SJCRH30 (cell line): ENCODE data around the gene CCL24. TPM values are rescaled to one million over a fixed set of nuclear protein-coding genes. Genes with fewer than 3 reads are reported as not detected.
A peak's percentile ranks its signal among the peaks of the same experiment; 100 is the strongest.
"Not testable (repeated sequence)": the region's sequence is repeated elsewhere in the genome, so short reads cannot be mapped to it uniquely, and the experiment has no call there.

ENCODE experiments used
- DNase-seq, 2 experiments: peaks; one replicate each; pipeline ENCODE4 v3.0.0-alpha.2; 2015 to 2020
- H3K27ac ChIP-seq: fragments of 250-450 bp; sonication (Bioruptor Pico); 2 replicates; pipeline ENCODE4 v1.5.1; 2020; ENCODE audit warnings: mild to moderate bottlenecking, moderate library complexity
- H3K27me3 ChIP-seq: fragments of 250-450 bp; sonication (Bioruptor Pico); 2 replicates; pipeline ENCODE4 v1.5.1; 2020; ENCODE audit warnings: mild to moderate bottlenecking, moderate library complexity
- H3K36me3 ChIP-seq: fragments of 250-450 bp; sonication (Bioruptor Pico); 2 replicates; pipeline ENCODE4 v1.5.1; 2020; ENCODE audit warnings: mild to moderate bottlenecking, moderate library complexity
- H3K4me1 ChIP-seq: fragments of 250-450 bp; sonication (Bioruptor Pico); 2 replicates; pipeline ENCODE4 v1.5.1; 2020; ENCODE audit warnings: mild to moderate bottlenecking, moderate library complexity
- H3K4me3 ChIP-seq: fragments of 250-450 bp; sonication (Bioruptor Pico); 2 replicates; pipeline ENCODE4 v1.5.1; 2020; ENCODE audit warnings: mild to moderate bottlenecking, moderate library complexity
- H3K9me3 ChIP-seq: fragments of 250-450 bp; sonication (Bioruptor Pico); replicated peaks from 2 replicates; pipeline ENCODE4 v1.5.1; 2020; ENCODE audit warnings: mild to moderate bottlenecking, moderate library complexity
- total RNA-seq: library from RNA; depleted of rRNA; stranded (reverse); fragments of >200 nt; shearing (Covaris generic); gene quantifications from 2 replicates; pipeline ENCODE4 v1.2.3, GENCODE V29; 2014

The CCL24 gene
- total RNA-seq, 1 experiment from 2014 or later, result not detected

GRCh38 chr7:75836798-75837197 lies 23.2 kb upstream of the CCL24 start:
- Histone ChIP-seq H3K27ac (no peak overlapping the region), H3K4me3 (no peak overlapping the region), H3K9me3 (no peaks in the 10 kb centered on the region), H3K27me3 (0 out of 2 replicates have a peak, but pooled peaks cover 5% of the 10 kb centered on the region), H3K36me3 (no peaks in the 10 kb centered on the region), H3K4me1 (no peaks in the 10 kb centered on the region)
- no peak for DNase-seq

GRCh38 chr7:75835688-75836285 lies 22.2 kb upstream of the CCL24 start:
- no peaks in the 10 kb centered on the region for H3K36me3 ChIP-seq
- no peak overlapping the region for H3K4me3 ChIP-seq
- H3K27ac ChIP-seq, result no peak overlapping the region
- DNase-seq, result no peak
- H3K27me3 ChIP-seq, result peaks cover 5% of the 10 kb centered on the region; the same call in 1 of the 2 replicates
- no peaks in the 10 kb centered on the region for H3K9me3 ChIP-seq
- no peaks in the 10 kb centered on the region for H3K4me1 ChIP-seq

- H3K4me3 ChIP-seq, H3K27me3 ChIP-seq, H3K27ac ChIP-seq, H3K36me3 ChIP-seq, H3K4me1 ChIP-seq, H3K9me3 ChIP-seq: not testable (repeated sequence)
- peak in 1 of 2 experiments; percentile 36 for DNase-seq
Measured at GRCh38 chr7:75833662-75834061, 20.1 kb upstream of the CCL24 start.

- H3K4me1 ChIP-seq, result peaks cover 6% of the 10 kb centered on the region; the same call in 1 of the 2 replicates
- H3K9me3 ChIP-seq, result no peaks in the 10 kb centered on the region
- peaks cover 5% of the 10 kb centered on the region; the same call in 1 of the 2 replicates for H3K27me3 ChIP-seq
- no peaks in the 10 kb centered on the region for H3K36me3 ChIP-seq
- DNase-seq, result no peak
- no peak overlapping the region for H3K27ac ChIP-seq
- no peak overlapping the region for H3K4me3 ChIP-seq
Measured at GRCh38 chr7:75830978-75831377, 17.4 kb upstream of the CCL24 start.

- peak overlapping the region; percentile 35; the same call in 1 of the 2 replicates for H3K27ac ChIP-seq
- peak; percentile 89 to 93 for DNase-seq
- not testable (repeated sequence) for H3K4me3 ChIP-seq, H3K27me3 ChIP-seq, H3K9me3 ChIP-seq, H3K4me1 ChIP-seq, H3K36me3 ChIP-seq
Measured at GRCh38 chr7:75829656-75830055, 16.1 kb upstream of the CCL24 start.

- H3K9me3 ChIP-seq, result no peaks in the 10 kb centered on the region
- DNase-seq, result peak in 1 of 2 experiments; percentile 34
- no peaks in the 10 kb centered on the region for H3K36me3 ChIP-seq
- no peak overlapping the region for H3K4me3 ChIP-seq
- no peak overlapping the region for H3K27ac ChIP-seq
- no peaks in the 10 kb centered on the region for H3K27me3 ChIP-seq
- no peaks in the 10 kb centered on the region for H3K4me1 ChIP-seq
Measured at GRCh38 chr7:75823198-75823910, 9.7 kb upstream of the CCL24 start.

GRCh38 chr7:75820688-75821087 lies 7.1 kb upstream of the CCL24 start:
- Histone ChIP-seq H3K27me3 (no peaks in the 10 kb centered on the region), H3K27ac (no peak overlapping the region)

GRCh38 chr7:75819711-75820110 lies 6.1 kb upstream of the CCL24 start:
- Histone ChIP-seq H3K27me3 (no peaks in the 10 kb centered on the region), H3K4me3 (no peak overlapping the region), H3K36me3 (no peaks in the 10 kb centered on the region), H3K4me1 (peaks cover 6% of the 10 kb centered on the region; the same call in 1 of the 2 replicates), H3K9me3 (no peaks in the 10 kb centered on the region), H3K27ac (no peak overlapping the region)
- DNase-seq, result no peak

More at GRCh38 chr7:75820688-75821087, 7.1 kb upstream of the CCL24 start:
- Histone ChIP-seq H3K36me3 (no peaks in the 10 kb centered on the region), H3K4me1 (peaks cover 3% of the 10 kb centered on the region; the same call in 1 of the 2 replicates), H3K9me3 (no peaks in the 10 kb centered on the region), H3K4me3 (no peak overlapping the region)
- no peak for DNase-seq

- DNase-seq, result no peak
- no peak overlapping the region for H3K27ac ChIP-seq
Measured at GRCh38 chr7:75818472-75818871, 4.9 kb upstream of the CCL24 start.

GRCh38 chr7:75817116-75817515 lies 3.5 kb upstream of the CCL24 start:
- H3K4me1 ChIP-seq, result peaks cover 6% of the 10 kb centered on the region; the same call in 1 of the 2 replicates
- no peaks in the 10 kb centered on the region for H3K36me3 ChIP-seq
- no peak overlapping the region for H3K27ac ChIP-seq
- H3K27me3 ChIP-seq, result no peaks in the 10 kb centered on the region
- H3K9me3 ChIP-seq, result no peaks in the 10 kb centered on the region
- no peak for DNase-seq
- H3K4me3 ChIP-seq, result no peak overlapping the region

More at GRCh38 chr7:75818472-75818871, 4.9 kb upstream of the CCL24 start:
- H3K36me3 ChIP-seq, result no peaks in the 10 kb centered on the region
- no peaks in the 10 kb centered on the region for H3K9me3 ChIP-seq
- H3K4me1 ChIP-seq, result peaks cover 6% of the 10 kb centered on the region; the same call in 1 of the 2 replicates
- no peaks in the 10 kb centered on the region for H3K27me3 ChIP-seq
- H3K4me3 ChIP-seq, result no peak overlapping the region

- peak; percentile 41 to 65 for DNase-seq
- H3K27me3 ChIP-seq, result no peaks in the 10 kb centered on the region
- no peak overlapping the region for H3K27ac ChIP-seq
- no peaks in the 10 kb centered on the region for H3K36me3 ChIP-seq
- peaks cover 6% of the 10 kb centered on the region; the same call in 1 of the 2 replicates for H3K4me1 ChIP-seq
- no peaks in the 10 kb centered on the region for H3K9me3 ChIP-seq
- no peak overlapping the region for H3K4me3 ChIP-seq
Measured at GRCh38 chr7:75815418-75816064, 1.9 kb upstream of the CCL24 start.

- H3K4me1 ChIP-seq, result peaks cover 6% of the 10 kb centered on the region; the same call in 1 of the 2 replicates
- no peaks in the 10 kb centered on the region for H3K36me3 ChIP-seq
- H3K9me3 ChIP-seq, result no peaks in the 10 kb centered on the region
- no peaks in the 10 kb centered on the region for H3K27me3 ChIP-seq
- no peak for DNase-seq
- no peak overlapping the region for H3K4me3 ChIP-seq
- no peak overlapping the region for H3K27ac ChIP-seq
Measured at GRCh38 chr7:75814407-75814947, 871 bp upstream of the CCL24 start.

- Histone ChIP-seq H3K27ac (no peak overlapping the region), H3K36me3 (no peaks in the 10 kb centered on the region), H3K9me3 (no peaks in the 10 kb centered on the region), H3K4me3 (no peak overlapping the region), H3K4me1 (peaks cover 6% of the 10 kb centered on the region; the same call in 1 of the 2 replicates), H3K27me3 (no peaks in the 10 kb centered on the region)
- peak in 1 of 2 experiments; percentile 29 for DNase-seq
Measured at GRCh38 chr7:75813084-75813483, 522 bp downstream of the CCL24 start.

- H3K36me3 ChIP-seq, result no peaks in the 10 kb centered on the region
Measured at GRCh38 chr7:75811894-75812678, 1.5 kb downstream of the CCL24 start.

More at GRCh38 chr7:75811894-75812678, 1.5 kb downstream of the CCL24 start:
- no peak for DNase-seq
- peaks cover 6% of the 10 kb centered on the region; the same call in 1 of the 2 replicates for H3K4me1 ChIP-seq
- H3K27ac ChIP-seq, result no peak overlapping the region
- H3K9me3 ChIP-seq, result peaks cover 4% of the 10 kb centered on the region; the same call in 1 of the 2 replicates
- no peak overlapping the region for H3K4me3 ChIP-seq
- H3K27me3 ChIP-seq, result no peaks in the 10 kb centered on the region
